ENCODE measurements around the gene TRIP11.

Gene TRIP11

DNA sequence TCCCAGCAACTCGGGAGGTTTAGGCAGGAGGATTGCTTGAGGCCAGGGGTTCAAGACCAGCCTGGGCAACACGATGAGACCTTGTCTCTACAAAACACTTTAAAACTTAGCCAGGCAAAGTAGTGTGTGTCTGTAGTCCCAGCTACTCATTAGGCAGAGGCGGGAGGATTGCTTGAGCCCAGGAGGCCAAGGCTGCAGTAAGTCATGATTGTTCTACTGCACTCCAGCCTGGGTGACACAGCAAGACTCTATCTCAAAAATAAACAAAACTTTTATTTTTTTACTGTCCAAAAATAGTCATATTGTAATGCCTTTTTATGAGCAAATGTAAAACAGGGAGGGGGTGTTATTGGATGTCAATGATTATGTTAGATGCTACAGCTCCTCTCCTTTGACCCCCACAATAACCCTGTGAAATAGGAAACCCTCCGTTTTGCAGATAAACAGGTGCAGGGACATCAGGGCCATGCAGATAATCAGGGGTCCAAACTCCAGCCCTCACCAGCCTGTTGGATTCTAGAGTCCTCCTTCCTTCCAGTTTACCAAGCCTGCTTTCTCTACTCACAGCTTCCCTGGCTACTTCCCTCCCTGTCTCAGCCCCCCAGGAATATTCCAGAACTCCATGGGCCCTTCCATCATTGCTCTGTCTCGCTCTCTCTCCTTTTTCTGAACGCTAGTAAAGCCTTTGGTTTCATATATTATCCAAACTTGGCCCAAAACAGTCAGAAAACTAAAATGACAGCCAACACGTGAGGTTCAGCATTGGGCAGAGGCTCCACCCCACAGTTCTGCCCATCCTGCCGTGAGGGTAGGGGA lies 86.5 kb downstream of the TRIP11 start:
- no peak for DNase-seq

GRCh38 chr14:91947475-91948184 lies 92.2 kb downstream of the TRIP11 start, which contains the start of gene FBLN5:
Gene FBLN5 (minus strand): TSS chr14:91947694. CDS start chr14:91947229, 465 bp downstream.
- DNase-seq, result no peak

GRCh38 chr14:91946622-91947474 lies 93.0 kb downstream of the TRIP11 start:
- DNase-seq, result peak in 1 of 2 experiments; percentile 24

- DNase-seq, result no peak
These were observed 93.9 kb downstream of the TRIP11 start for GRCh38 chr14:91945751-91946621.

- no peak for DNase-seq
These were observed 96.9 kb downstream of the TRIP11 start for GRCh38 chr14:91942946-91943345.

- no peak for DNase-seq
These were observed 97.7 kb downstream of the TRIP11 start for GRCh38 chr14:91942128-91942527.

DNA sequence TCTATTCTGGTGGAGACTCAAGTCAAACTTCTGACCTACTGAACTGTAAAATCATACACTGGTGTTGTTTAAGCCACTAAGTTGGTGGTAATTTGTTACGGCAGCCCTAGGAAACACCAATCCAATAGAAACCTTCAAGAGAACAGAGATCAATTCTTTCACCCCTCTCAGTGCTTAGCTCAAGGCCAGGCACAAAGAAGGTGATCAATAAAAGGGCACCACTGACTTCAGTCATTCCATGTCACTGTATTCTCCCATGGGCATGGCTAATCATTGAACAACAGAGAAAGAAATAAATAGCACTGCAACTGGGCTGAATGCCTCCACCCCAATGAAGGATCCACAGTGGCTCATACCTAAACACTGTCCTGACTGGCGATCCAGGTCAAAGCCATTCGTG lies 99.7 kb downstream of the TRIP11 start:
- no peak for DNase-seq

GRCh38 chr14:91935586-91935985 lies 104.3 kb downstream of the TRIP11 start:
- DNase-seq, result no peak

DNA sequence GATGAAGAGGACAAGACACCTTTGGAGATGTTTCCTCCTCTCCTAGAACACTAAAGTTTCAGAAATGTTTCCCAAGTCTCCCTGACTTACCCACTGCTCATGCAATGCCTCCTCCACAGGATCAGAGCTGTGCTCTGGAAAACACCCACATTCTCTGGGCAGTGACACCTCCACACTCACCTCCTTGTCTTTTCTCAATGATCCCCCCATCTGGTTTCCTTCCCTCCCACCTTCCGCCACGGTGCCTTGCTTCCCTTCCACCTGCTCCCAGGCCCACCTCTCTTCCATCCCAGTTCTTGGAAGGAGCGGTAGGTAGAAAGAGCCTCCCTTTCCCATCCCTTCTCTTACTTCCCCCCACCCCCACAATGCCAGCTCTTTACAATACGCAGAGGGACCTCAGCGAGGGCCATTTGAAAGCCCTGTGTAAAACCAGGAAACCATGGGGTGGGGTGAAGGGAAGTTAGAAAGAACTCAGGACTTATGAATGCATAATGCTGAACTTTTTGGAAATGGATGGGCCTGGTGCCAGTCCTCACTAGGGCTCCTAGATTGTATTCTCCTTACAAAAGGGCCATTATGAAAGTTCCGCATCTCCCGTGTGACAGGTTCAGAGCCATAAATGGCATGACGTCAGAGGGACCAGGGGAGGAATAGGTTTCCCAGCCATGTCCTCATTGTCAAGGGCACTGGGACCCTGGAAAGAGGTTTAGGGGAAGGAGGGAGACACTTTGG lies 105.1 kb downstream of the TRIP11 start:
- no peak for DNase-seq

DNA sequence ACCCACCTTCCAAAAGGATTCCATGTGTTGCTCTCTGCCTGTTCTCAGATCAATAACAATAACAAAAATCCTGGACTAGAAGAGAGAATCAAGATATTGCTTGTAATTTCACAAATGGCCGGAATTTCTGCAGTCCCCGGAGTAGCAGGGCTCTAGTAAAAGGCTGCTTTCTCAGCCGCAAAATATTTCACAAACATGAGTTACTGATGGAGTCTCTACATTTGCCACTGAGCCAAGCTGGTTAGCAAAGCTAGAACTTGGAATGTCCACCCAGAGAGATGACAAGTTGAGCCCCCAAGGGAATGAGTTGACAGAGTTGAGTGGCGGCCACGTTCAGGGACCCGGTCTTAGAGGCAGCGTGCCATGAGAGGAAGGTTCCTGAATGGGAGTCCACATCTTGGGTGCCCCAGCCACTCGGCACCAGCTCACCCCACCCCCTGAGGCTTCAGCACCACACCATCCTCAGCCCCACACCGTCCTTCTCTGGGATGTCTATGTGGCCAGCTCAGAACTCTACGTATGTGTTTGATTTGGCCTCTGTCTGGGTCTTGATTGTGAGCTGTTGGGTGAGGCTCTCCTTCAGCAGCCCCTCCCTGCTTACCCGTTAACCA lies 108.3 kb downstream of the TRIP11 start:
- no peak for DNase-seq

DNA sequence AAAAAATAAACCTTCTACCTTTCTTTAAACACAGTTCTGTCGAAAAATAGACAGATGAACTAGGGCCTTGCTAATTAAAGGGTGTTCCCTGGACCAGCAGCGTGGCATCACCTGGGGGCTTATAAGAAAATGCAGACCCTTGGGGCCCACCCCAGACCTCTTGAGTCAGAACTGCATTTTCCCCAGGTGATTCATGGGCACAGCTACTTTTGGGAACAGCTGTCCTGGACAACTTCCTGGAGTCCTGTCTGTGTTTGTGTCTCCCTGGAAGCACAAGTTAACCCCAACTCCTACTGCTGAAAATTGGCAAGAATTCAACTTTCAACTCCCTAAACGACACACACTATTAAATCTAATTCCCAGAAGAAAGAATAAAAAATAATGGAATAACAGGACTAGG lies 110.2 kb downstream of the TRIP11 start:
- DNase-seq, result no peak

- DNase-seq, result no peak
These were observed 112.1 kb downstream of the TRIP11 start for GRCh38 chr14:91927800-91928199.

DNA sequence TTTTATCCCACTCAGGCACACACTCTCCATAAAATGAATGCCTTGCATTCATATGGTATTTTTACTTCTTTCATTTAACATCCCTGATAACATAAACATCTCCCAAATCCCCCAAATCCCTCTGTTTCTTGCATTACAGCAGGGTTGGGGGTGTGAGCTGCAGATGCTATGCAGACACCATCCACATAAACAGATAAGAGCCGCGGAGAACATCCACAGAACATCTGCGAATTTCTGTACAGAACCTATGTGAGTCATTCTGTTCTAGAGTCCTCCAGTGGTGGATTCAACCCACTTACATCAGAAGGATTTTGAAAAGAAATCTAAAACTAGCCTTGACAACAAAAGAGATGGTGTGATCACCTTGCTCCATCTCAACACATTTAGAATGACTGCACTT lies 112.7 kb downstream of the TRIP11 start:
- DNase-seq, result no peak

DNA sequence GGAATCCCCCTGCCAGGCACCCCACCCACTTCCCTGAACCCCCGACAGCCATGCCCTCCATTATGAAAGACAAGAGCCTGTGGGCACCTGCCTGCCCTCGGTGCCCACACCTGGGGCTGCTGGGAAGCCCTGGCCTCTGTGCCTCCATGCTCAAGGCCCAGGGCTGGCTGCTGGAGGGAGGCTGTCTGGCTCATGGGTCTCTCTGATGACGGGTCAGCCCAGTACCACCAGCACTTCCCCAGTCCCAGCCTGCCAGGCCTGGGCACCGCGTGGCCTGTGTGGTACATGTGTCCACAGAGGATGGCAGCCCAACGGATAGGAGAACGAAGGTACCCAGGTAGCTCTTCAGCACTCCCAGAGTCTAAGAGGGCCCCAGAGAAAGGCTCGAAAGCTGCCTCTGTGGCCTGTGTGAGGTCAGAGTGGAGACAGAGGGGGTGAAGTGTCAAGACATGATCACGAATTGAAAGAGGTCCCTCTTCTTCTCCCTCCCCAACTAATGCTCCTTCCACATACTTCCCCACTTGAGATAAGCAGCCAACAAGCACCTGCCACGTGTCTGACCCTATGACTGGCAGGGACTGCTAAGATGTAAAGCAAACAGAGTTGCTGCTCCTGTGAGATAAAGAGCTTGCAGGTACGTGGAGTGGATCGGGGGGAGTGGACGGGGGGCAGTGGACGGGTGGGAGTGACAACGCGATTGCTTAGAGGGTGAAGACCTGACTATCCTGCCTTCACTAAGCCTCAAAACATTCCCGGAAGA lies 113.5 kb downstream of the TRIP11 start:
- no peak for DNase-seq

DNA sequence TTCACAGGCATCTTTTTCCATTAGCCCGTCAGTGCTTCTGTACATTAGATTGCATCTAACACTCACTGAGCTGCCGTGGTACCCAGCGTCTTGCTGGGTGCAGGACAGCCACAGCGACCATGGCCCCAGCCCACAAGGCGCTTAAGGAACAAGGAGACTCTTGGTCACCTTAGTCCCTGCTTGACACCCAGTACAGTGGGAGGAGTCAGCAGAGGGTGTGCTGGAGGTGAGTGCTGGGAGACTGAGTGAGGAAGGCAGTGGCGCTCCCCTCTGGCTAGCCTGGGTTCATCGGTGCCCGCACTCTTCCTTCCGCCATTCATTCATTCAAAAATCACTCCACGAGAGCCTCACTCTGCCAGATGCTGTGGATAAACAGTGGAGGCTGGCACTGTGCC lies 114.1 kb downstream of the TRIP11 start:
- DNase-seq, result no peak

- DNase-seq, result no peak
These were observed 114.7 kb downstream of the TRIP11 start for GRCh38 chr14:91925001-91925726.

DNA sequence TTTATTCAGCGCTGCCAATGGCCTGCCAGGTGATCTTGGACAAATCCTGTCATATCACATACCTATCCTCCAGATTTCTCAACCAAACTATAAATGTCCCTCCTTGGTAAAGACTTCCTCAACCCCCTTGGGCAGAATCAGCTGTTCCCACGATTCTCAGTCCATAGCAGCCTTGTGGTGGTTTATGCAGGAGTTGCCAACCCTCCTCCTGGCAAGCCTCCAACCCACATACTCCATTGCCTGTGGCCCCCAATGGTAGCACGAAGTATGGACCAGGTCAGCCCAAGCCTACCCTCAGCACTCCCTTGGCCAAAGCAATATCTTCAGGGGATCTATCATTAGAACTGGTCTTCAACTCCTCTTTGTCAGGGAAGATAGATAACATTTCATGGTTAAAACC lies 119.3 kb downstream of the TRIP11 start:
- DNase-seq, result no peak

GRCh38 chr14:91919814-91920213 lies 120.0 kb downstream of the TRIP11 start:
- no peak for DNase-seq

DNA sequence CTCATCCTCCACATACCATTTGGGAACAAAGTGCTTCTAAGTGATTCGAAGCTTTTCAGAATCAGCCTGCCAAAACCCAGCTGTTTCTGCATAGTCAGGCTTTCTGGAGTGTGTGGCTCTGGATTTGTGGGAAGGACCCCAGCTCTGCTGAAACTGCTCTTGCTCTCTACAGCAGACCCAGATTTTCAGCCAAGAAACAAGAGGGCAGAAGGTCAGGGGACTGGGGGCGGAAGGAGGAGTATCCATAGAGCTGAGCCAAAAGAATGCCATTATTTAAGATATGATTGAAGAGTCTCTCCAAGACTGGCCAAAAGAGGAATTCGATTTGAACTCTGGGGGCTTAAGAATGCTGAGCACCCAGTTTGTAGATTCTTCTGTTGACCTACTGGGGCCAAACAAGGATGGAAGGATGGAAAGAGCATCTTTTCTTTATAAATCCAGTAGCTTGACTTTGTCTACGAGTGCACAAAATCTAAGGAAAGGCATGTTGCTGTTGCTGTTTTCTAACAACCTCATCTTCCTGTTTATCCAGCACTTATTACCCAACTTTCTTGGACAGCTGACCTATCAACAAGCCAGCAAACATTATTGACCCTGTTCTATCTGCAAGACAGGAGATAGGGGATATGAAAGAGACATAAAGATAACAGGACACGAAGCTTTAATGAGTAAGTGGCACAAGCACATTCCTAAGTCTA lies 121.5 kb downstream of the TRIP11 start:
- no peak for DNase-seq

Measured in Kasumi-1 (cell line).